A673 (cell line): Measurements from ENCODE around the gene CYTH1. TPM values are rescaled to one million over a fixed set of nuclear protein-coding genes. Genes with fewer than 3 reads are reported as not detected.

Source experiments
- BruUV-seq: library from RNA; stranded (reverse); fragments of 400-500 nt; replicated peaks from 2 replicates; lab custom pipeline; 2021; lab: Mats Ljungman, UMichigan
- CTCF ChIA-PET: fragments of 300-600 bp; sonication (Branson Sonifier 250); formaldehyde crosslinking; loops from one replicate; lab custom pipeline; 2022; ENCODE audit warnings: antibody characterized with exemption; lab: Charles Lee
- POLR2A ChIA-PET: fragments of 300-600 bp; sonication (Branson Sonifier 250); formaldehyde crosslinking; loops from one replicate; lab custom pipeline; 2022; ENCODE audit warnings: antibody characterized with exemption; ENCODE audit not compliant: low non-redundant PET; lab: Charles Lee
- DNase-seq: peaks from one replicate; pipeline ENCODE4 v3.0.0-alpha.2; 2015; ENCODE audit warnings: low spot score
- H3K27ac ChIP-seq: fragments of 200-600 bp; sonication (generic); 2 replicates; pipeline ENCODE4 v1.5.1; 2016; ENCODE audit warnings: mixed run types, low read depth, mild to moderate bottlenecking, mixed read lengths, antibody characterized with exemption, low read length; ENCODE audit not compliant: poor library complexity, severe bottlenecking
- H3K27me3 ChIP-seq: fragments of 200-600 bp; sonication (generic); replicated peaks from 2 replicates; pipeline ENCODE4 v1.6.1; 2017; ENCODE audit warnings: mixed run types, low read depth, mild to moderate bottlenecking, mixed read lengths, antibody characterized with exemption, low read length; ENCODE audit not compliant: insufficient read depth, poor library complexity
- H3K36me3 ChIP-seq: fragments of 200-600 bp; sonication (generic); 2 replicates; pipeline ENCODE4 v1.6.1; 2016; ENCODE audit warnings: mixed run types, mild to moderate bottlenecking, mixed read lengths, antibody characterized with exemption, low read length; ENCODE audit not compliant: insufficient read depth, poor library complexity, severe bottlenecking
- H3K4me1 ChIP-seq: fragments of 200-600 bp; sonication (generic); 2 replicates; pipeline ENCODE4 v1.6.1; 2017; ENCODE audit warnings: mixed run types, mild to moderate bottlenecking, mixed read lengths, antibody characterized with exemption, low read length; ENCODE audit not compliant: insufficient read depth, poor library complexity, severe bottlenecking
- H3K4me3 ChIP-seq: fragments of 200-600 bp; sonication (generic); 2 replicates; pipeline ENCODE4 v1.5.1; 2016; ENCODE audit warnings: low read depth, mixed run types, mild to moderate bottlenecking, mixed read lengths, low read length; ENCODE audit not compliant: poor library complexity, severe bottlenecking
- H3K9me3 ChIP-seq: fragments of 200-600 bp; sonication (generic); 2 replicates; pipeline ENCODE4 v1.6.1; 2016; ENCODE audit warnings: mixed run types, low read depth, mild to moderate bottlenecking, mixed read lengths, antibody characterized with exemption, low read length; ENCODE audit not compliant: poor library complexity, severe bottlenecking
- EZH2 ChIP-seq: fragments of 200-600 bp; sonication (generic); IDR thresholded peaks from 2 replicates; pipeline ENCODE4 v1.6.1; 2017; ENCODE audit warnings: borderline replicate concordance, low read depth, mild to moderate bottlenecking, mixed read lengths, antibody characterized with exemption, low read length; ENCODE audit not compliant: poor library complexity, severe bottlenecking
- intact Hi-C: fragments of 100-400 bp; cut with micrococcal nuclease; formaldehyde crosslinking; loops from one replicate; pipeline ENCODE4 v1.10.0; 2022; ENCODE audit not compliant: unreplicated experiment
- total RNA-seq: library from RNA; stranded (reverse); gene quantifications from 2 replicates; pipeline ENCODE4 v1.2.3, GENCODE V29; 2021
- TF ChIP-seq, protein P1 (sequence below): fragments of 300-800, 200-600 bp; sonication (generic); conservative IDR thresholded peaks from 2 replicates; pipeline ENCODE4 v1.5.1; 2017; ENCODE audit warnings: low read depth, mild to moderate bottlenecking, antibody characterized with exemption, low read length, moderate library complexity, mixed read lengths

CYTH1 gene
- total RNA-seq, 1 experiment from 2014 or later, result 17.9 TPM

DNA sequence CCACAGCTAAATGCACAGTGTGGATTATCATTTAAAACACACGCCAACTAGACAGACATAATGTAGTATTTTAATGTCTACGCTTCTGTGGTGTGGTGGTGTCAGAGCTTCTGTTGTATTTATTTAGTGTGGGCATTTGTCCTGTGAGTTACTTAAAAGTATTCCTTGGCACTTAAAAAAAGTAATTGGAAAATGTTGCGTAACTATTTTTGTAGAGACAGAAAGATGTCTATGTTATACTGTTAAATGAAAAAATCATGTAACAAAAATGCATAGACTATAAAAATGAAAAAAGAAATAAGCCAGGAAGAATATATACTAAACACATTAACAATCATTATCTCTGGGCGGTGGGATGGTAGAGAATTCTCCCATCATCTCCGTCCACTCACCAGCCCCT lies 39.2 kb downstream of the CYTH1 start:
- no peak for DNase-seq
- H3K4me1 ChIP-seq, result no peaks in the 10 kb centered on the region
- no peak overlapping the region for H3K4me3 ChIP-seq
- ChIA-PET POLR2A (no interaction called here), CTCF (no interaction called here)
- no TSS peak for BruUV-seq
- TF ChIP-seq, protein P1, sequence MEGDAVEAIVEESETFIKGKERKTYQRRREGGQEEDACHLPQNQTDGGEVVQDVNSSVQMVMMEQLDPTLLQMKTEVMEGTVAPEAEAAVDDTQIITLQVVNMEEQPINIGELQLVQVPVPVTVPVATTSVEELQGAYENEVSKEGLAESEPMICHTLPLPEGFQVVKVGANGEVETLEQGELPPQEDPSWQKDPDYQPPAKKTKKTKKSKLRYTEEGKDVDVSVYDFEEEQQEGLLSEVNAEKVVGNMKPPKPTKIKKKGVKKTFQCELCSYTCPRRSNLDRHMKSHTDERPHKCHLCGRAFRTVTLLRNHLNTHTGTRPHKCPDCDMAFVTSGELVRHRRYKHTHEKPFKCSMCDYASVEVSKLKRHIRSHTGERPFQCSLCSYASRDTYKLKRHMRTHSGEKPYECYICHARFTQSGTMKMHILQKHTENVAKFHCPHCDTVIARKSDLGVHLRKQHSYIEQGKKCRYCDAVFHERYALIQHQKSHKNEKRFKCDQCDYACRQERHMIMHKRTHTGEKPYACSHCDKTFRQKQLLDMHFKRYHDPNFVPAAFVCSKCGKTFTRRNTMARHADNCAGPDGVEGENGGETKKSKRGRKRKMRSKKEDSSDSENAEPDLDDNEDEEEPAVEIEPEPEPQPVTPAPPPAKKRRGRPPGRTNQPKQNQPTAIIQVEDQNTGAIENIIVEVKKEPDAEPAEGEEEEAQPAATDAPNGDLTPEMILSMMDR, result no peak
- no peak for TF ChIP-seq EZH2
- no peaks in the 10 kb centered on the region for H3K9me3 ChIP-seq
- H3K27me3 ChIP-seq, result no peaks in the 10 kb centered on the region
- intact Hi-C loops, result no loop called here
- no peak overlapping the region for H3K27ac ChIP-seq
- H3K36me3 ChIP-seq, result no peaks in the 10 kb centered on the region

DNA sequence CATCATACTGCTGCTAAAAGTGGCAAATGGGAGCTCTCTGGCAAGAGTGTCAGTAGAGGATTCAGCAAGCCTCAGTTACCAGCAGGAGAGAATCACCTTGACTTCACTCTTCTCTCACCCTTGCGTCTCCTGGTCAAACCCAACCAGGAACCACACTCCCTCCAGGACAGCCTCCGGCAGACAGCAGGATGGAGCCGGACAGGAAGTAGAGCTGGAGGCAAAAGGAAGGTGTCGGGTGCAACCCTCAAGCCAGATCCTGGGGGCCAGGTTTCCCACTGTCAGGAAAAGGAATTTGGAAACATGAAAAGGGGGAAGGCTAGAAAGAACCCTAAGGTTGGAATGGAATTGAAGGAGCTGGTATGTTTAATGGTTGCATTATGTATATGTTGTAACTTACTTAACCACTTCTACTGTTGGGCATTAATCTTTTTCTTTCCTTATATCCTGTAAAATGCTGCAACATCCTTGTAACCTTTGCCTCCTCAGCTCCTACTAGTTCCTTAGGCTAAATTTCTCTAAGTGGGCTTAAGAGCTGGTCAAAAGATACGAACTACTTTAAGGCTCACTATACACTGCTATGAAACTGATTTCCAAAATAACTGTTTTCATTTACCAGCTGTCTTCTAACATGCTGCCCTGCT lies 40.3 kb downstream of the CYTH1 start:
- no peaks in the 10 kb centered on the region for H3K27me3 ChIP-seq
- BruUV-seq, result no TSS peak
- H3K9me3 ChIP-seq, result no peaks in the 10 kb centered on the region
- intact Hi-C loops, result no loop called here
- H3K4me1 ChIP-seq, result peaks cover 11% of the 10 kb centered on the region
- no peak overlapping the region for H3K4me3 ChIP-seq
- CTCF ChIA-PET, result no interaction called here
- no peaks in the 10 kb centered on the region for H3K36me3 ChIP-seq
- DNase-seq, result no peak
- TF ChIP-seq, protein P1, result no peak
- no peak for TF ChIP-seq EZH2
- POLR2A ChIA-PET, result no interaction called here
- H3K27ac ChIP-seq, result no peak overlapping the region

DNA sequence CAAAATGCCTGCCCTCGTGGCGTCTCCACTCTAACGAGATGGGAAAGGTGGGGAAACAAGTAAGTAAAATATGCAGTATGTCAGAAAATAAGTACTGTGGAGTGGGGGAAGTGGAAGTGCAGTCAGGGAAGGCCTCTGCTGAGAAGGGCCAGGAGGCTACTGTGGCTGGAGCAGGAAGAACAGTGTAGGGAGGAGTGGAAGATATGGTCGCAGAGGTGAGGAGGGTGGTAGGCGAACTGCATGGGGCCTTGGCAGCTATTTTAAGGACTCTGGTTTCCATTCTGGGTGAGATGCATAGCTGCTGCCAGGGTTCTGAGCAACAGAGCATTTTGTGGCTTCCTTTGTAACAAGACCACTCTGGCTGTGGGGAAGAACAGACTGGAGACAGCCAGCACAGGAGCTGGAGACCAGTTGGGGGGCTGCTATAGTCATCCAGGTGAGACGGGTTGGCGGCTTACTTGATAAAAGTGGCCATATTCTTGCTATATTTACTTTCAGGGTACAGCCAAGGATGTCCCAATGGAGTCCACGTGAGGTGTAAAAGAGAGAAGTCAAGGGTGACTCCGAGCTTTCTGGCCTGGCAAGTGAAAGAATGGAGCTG lies 42.6 kb downstream of the CYTH1 start:
- intact Hi-C loops, result no loop called here
- H3K9me3 ChIP-seq, result no peaks in the 10 kb centered on the region
- no TSS peak for BruUV-seq
- no peak overlapping the region for H3K27ac ChIP-seq
- H3K36me3 ChIP-seq, result no peaks in the 10 kb centered on the region
- peaks cover 27% of the 10 kb centered on the region for H3K4me1 ChIP-seq
- ChIA-PET CTCF (no interaction called here), POLR2A (no interaction called here)
- no peak for DNase-seq
- no peaks in the 10 kb centered on the region for H3K27me3 ChIP-seq
- TF ChIP-seq, protein P1, result no peak
- TF ChIP-seq EZH2, result no peak
- H3K4me3 ChIP-seq, result no peak overlapping the region
